Gastrocnemius medialis (tissue), 4 donors: Measurements from ENCODE around the gene SLC46A1. TPM values are rescaled to one million over a fixed set of nuclear protein-coding genes. Genes with fewer than 3 reads are reported as not detected.

Experiments
- ATAC-seq, 2 donors: fragments of 150-250 bp; one replicate each; pipeline ENCODE4 v1.9.1; 2016
- DNase-seq, 2 donors: peaks; one replicate each; pipeline ENCODE4 v3.0.0-alpha.2; 2019
- H3K27ac ChIP-seq, 4 donors: fragments of 200-600 bp; sonication (generic); 1 replicate in 1 of 4; 2 replicates in 3 of 4; pipeline ENCODE4 v1.5.1; 2016 to 2018; ENCODE audit warnings: mild to moderate bottlenecking in 2 of 4, moderate library complexity in 1 of 4
- H3K27me3 ChIP-seq, 3 donors: fragments of 200-600 bp; sonication (generic) in 2 of 3; 1 replicate in 1 of 3; 2 replicates in 2 of 3; pipeline versions ENCODE4 v1.5.1 to v1.6.0; 2016 to 2019; ENCODE audit warnings: mild to moderate bottlenecking in 1 of 3, moderate library complexity in 1 of 3
- H3K36me3 ChIP-seq, 2 donors: fragments of 200-600 bp; sonication (generic) in 1 of 2; one replicate each; pipeline ENCODE4 v1.5.1; 2017 to 2018
- H3K4me1 ChIP-seq, 2 donors: fragments of 200-600 bp; sonication (generic) in 1 of 2; one replicate each; pipeline ENCODE4 v1.5.1; 2016 to 2017; ENCODE audit warnings: mild to moderate bottlenecking in 2 of 2
- H3K4me3 ChIP-seq, 4 donors: fragments of 200-600 bp; sonication (generic) in 3 of 4; 1 replicate in 1 of 4; 2 replicates in 3 of 4; pipeline ENCODE4 v1.5.1; 2016 to 2019; ENCODE audit warnings: mild to moderate bottlenecking in 2 of 4
- H3K9me3 ChIP-seq, 3 donors: fragments of 200-600 bp; sonication (generic) in 2 of 3; 1 replicate in 1 of 3; 2 replicates in 2 of 3; pipeline ENCODE4 v1.5.1; 2016 to 2019
- CTCF ChIP-seq, 5 experiments: fragments of 450-650 bp in 3 of 5; fragments of 200-600 bp in 2 of 5; sonication (generic) in 2 of 5; IDR thresholded peaks in 4 of 5; conservative IDR thresholded peaks in 1 of 5; 1 replicate in 4 of 5; 2 replicates in 1 of 5; pipeline ENCODE4 v1.5.1; 2016 to 2019; ENCODE audit warnings: antibody characterized with exemption in 5 of 5, mild to moderate bottlenecking in 3 of 5, moderate library complexity in 3 of 5
- POLR2A ChIP-seq, 2 donors: fragments of 450-650 bp; IDR thresholded peaks; one replicate each; pipeline ENCODE4 v1.6.1; 2017; ENCODE audit warnings: antibody characterized with exemption in 2 of 2, mild to moderate bottlenecking in 2 of 2, moderate library complexity in 2 of 2
- in situ Hi-C, 4 donors: fragments of 200-750 bp; cut with MboI; loops; one replicate each; pipeline versions ENCODE4 v1.15.0 to v1.8.0; 2017; ENCODE audit warnings: low sequenced_read_pairs in 4 of 4
- intact Hi-C: fragments of 100-400 bp; cut with DNase I; formaldehyde crosslinking; loops from one replicate; pipeline ENCODE4 v1.15.1; 2023; ENCODE audit warnings: low total_unique reads
- total RNA-seq, 4 donors: library from RNA; depleted of rRNA; stranded (reverse); fragments of >200 nt; gene quantifications; one replicate each; pipeline versions ENCODE4 v1.1.0 to v1.2.3, GENCODE V29; 2016

Gene SLC46A1
- total RNA-seq, 4 donors from 2014 or later: 1.9 to 3.5 (median 2.4) TPM

- H3K4me1 ChIP-seq: no peaks in the 10 kb centered on the region
- TF ChIP-seq POLR2A (IDR thresholded peaks at IDR 0.05): no peak
- TF ChIP-seq CTCF (IDR thresholded peaks at IDR 0.05 in 4 of 5, conservative IDR thresholded peaks at IDR 0.05 in 1 of 5): no peak
- H3K9me3 ChIP-seq: no peaks in the 10 kb centered on the region
- intact Hi-C loops (no loop called here), in situ Hi-C loops (no loop called here)
- H3K36me3 ChIP-seq: no peaks in the 10 kb centered on the region
- H3K27me3 ChIP-seq: no peaks in the 10 kb centered on the region
- ATAC-seq: no peak
- no peak for DNase-seq
- no peak overlapping the region for H3K27ac ChIP-seq
- no peak overlapping the region for H3K4me3 ChIP-seq
These were observed 15.0 kb downstream of the SLC46A1 start for GRCh38 chr17:28390984-28391383.

GRCh38 chr17:28390563-28390962 lies 15.4 kb downstream of the SLC46A1 start:
- Histone ChIP-seq H3K36me3 (no peaks in the 10 kb centered on the region), H3K4me1 (no peaks in the 10 kb centered on the region), H3K27me3 (no peaks in the 10 kb centered on the region), H3K27ac (no peak overlapping the region), H3K4me3 (no peak overlapping the region), H3K9me3 (no peaks in the 10 kb centered on the region)
- in situ Hi-C loops: no loop called here
- DNase-seq (no peak), ATAC-seq (no peak)
- intact Hi-C loops: no loop called here
- TF ChIP-seq POLR2A (IDR thresholded peaks at IDR 0.05) (no peak), CTCF (IDR thresholded peaks at IDR 0.05 in 4 of 5, conservative IDR thresholded peaks at IDR 0.05 in 1 of 5) (no peak)

- Histone ChIP-seq H3K36me3 (no peaks in the 10 kb centered on the region), H3K9me3 (no peaks in the 10 kb centered on the region), H3K4me3 (no peak overlapping the region), H3K4me1 (no peaks in the 10 kb centered on the region), H3K27me3 (no peaks in the 10 kb centered on the region), H3K27ac (no peak overlapping the region)
- DNase-seq (no peak), ATAC-seq (no peak)
- intact Hi-C loops (no loop called here), in situ Hi-C loops (no loop called here)
- TF ChIP-seq POLR2A (IDR thresholded peaks at IDR 0.05) (no peak), CTCF (IDR thresholded peaks at IDR 0.05 in 4 of 5, conservative IDR thresholded peaks at IDR 0.05 in 1 of 5) (no peak)
These were observed 15.9 kb downstream of the SLC46A1 start for GRCh38 chr17:28390141-28390540.

GRCh38 chr17:28388106-28388505 lies 17.9 kb downstream of the SLC46A1 start:
- in situ Hi-C loops: no loop called here
- intact Hi-C loops: no loop called here
- no peak for DNase-seq
- no peak for ATAC-seq
- Histone ChIP-seq H3K4me3 (no peak overlapping the region), H3K27me3 (no peaks in the 10 kb centered on the region), H3K27ac (no peak overlapping the region), H3K9me3 (no peaks in the 10 kb centered on the region), H3K4me1 (no peaks in the 10 kb centered on the region), H3K36me3 (no peaks in the 10 kb centered on the region)
- TF ChIP-seq POLR2A (IDR thresholded peaks at IDR 0.05) (no peak), CTCF (IDR thresholded peaks at IDR 0.05 in 4 of 5, conservative IDR thresholded peaks at IDR 0.05 in 1 of 5) (no peak)

- ATAC-seq: no peak
- intact Hi-C loops (no loop called here), in situ Hi-C loops (no loop called here)
- Histone ChIP-seq H3K36me3 (no peaks in the 10 kb centered on the region), H3K27me3 (peaks cover 0 to 3% (median 0%) of the 10 kb centered on the region in 3 donors), H3K4me1 (no peaks in the 10 kb centered on the region), H3K9me3 (no peaks in the 10 kb centered on the region), H3K4me3 (no peak overlapping the region), H3K27ac (no peak overlapping the region)
- TF ChIP-seq CTCF (IDR thresholded peaks at IDR 0.05 in 4 of 5, conservative IDR thresholded peaks at IDR 0.05 in 1 of 5): no peak
- no peak for TF ChIP-seq POLR2A (IDR thresholded peaks at IDR 0.05)
- DNase-seq: no peak
These were observed 19.6 kb downstream of the SLC46A1 start for GRCh38 chr17:28386391-28386790.
